DOHH2 (cell line): ENCODE measurements around the gene RNF19B.
"Not testable (repeated sequence)": the region's sequence is repeated elsewhere in the genome, so short reads cannot be mapped to it uniquely, and the experiment has no call there.

Experiments used
- H3F3A ChIP-seq: fragments of 200-600 bp; sonication (generic), shearing (Covaris generic); 2 replicates; pipeline ENCODE4 v1.6.0; 2016; ENCODE audit warnings: antibody characterized with exemption, mild to moderate bottlenecking; ENCODE audit not compliant: control insufficient read depth, insufficient read depth
- H3K27ac ChIP-seq: fragments of 200-600 bp; sonication (generic); 2 replicates; pipeline ENCODE4 v1.5.1; 2014; ENCODE audit warnings: low read depth, mild to moderate bottlenecking, low read length, moderate library complexity
- H3K27me3 ChIP-seq: fragments of 200-600 bp; sonication (generic); 2 replicates; pipeline ENCODE4 v1.6.1; 2014; ENCODE audit warnings: mild to moderate bottlenecking, low read length, mixed read lengths; ENCODE audit not compliant: control insufficient read depth
- H3K36me3 ChIP-seq: fragments of 200-600 bp; sonication (generic); 2 replicates; pipeline ENCODE4 v1.6.1; 2014; ENCODE audit warnings: mild to moderate bottlenecking, low read length, moderate library complexity, mixed read lengths; ENCODE audit not compliant: control insufficient read depth
- H3K4me1 ChIP-seq: fragments of 200-600 bp; sonication (generic); 2 replicates; pipeline ENCODE4 v1.6.1; 2014; ENCODE audit warnings: mild to moderate bottlenecking, low read length, mixed read lengths; ENCODE audit not compliant: control insufficient read depth
- H3K4me2 ChIP-seq: fragments of 200-600 bp; sonication (generic); 2 replicates; pipeline ENCODE4 v1.6.0; 2014; ENCODE audit warnings: mild to moderate bottlenecking, low read length, moderate library complexity
- H3K4me3 ChIP-seq: fragments of 200-600 bp; sonication (generic); 2 replicates; pipeline ENCODE4 v1.5.1; 2014; ENCODE audit warnings: mild to moderate bottlenecking, low read length, mixed read lengths
- H3K79me2 ChIP-seq: fragments of 200-600 bp; sonication (generic); 2 replicates; pipeline ENCODE4 v1.6.1; 2014; ENCODE audit warnings: mild to moderate bottlenecking, low read length, mixed read lengths; ENCODE audit not compliant: control insufficient read depth
- H3K9me2 ChIP-seq: fragments of 200-600 bp; sonication (generic); replicated peaks from 2 replicates; pipeline ENCODE4 v1.6.1; 2014; ENCODE audit warnings: mild to moderate bottlenecking, low read length, mixed read lengths; ENCODE audit not compliant: control insufficient read depth
- H3K9me3 ChIP-seq: fragments of 200-600 bp; sonication (generic); 2 replicates; pipeline ENCODE4 v1.6.1; 2014; ENCODE audit warnings: antibody characterized with exemption, low read length, mixed read lengths; ENCODE audit not compliant: control insufficient read depth, insufficient read depth
- H4K20me1 ChIP-seq: fragments of 200-600 bp; sonication (generic); 2 replicates; pipeline ENCODE4 v1.6.0; 2014; ENCODE audit warnings: low read depth, mild to moderate bottlenecking, antibody characterized with exemption, low read length, moderate library complexity; ENCODE audit not compliant: control insufficient read depth, insufficient read depth
- CTCF ChIP-seq: fragments of 200-600 bp; sonication (generic); IDR thresholded peaks from one replicate; pipeline ENCODE4 v1.5.1; 2014; ENCODE audit warnings: antibody characterized with exemption, mild to moderate bottlenecking, low read depth, low read length; ENCODE audit not compliant: poor library complexity, severe bottlenecking
- EZH2phosphoT487 ChIP-seq: fragments of 200-600 bp; sonication (generic); IDR thresholded peaks from 2 replicates; pipeline ENCODE4 v1.6.1; 2017; ENCODE audit warnings: borderline replicate concordance, mild to moderate bottlenecking, antibody characterized with exemption, low read length, moderate library complexity, mixed read lengths

The RNF19B gene

DNA sequence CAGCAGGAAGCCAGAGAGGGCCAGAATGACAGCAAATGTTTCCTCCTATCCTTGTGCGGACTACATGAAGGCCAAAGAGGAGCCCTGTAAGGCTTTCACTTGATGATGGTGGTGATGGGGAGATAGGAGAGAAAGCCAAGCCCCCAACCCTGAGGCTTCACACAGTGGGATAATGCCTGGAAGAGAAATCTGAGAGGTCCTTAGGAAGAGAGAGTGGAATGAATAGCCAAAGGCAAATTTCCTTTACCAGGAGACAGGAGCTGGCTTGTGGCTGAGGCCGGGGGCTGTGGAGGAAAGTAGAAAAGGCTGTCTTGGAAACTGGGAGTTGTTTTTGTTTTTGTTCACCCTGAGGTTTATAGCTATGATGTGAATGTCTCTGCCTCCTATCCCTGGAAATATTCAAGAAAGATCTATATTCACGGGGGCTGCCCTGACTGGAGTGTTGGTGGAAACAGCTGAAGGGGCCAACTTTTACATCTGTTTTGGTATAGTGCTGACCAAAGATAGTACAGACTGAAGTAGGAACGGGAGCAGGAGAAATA, 13.0 kb upstream of the RNF19B start:
- H3K27me3 ChIP-seq, result peaks cover 5% of the 10 kb centered on the region
- no peaks in the 10 kb centered on the region for H3K9me3 ChIP-seq
- no peak overlapping the region for H3K27ac ChIP-seq
- H3K4me1 ChIP-seq, result peaks cover 30% of the 10 kb centered on the region
- no peaks in the 10 kb centered on the region for H3F3A ChIP-seq
- no peaks in the 10 kb centered on the region for H3K36me3 ChIP-seq
- no peak overlapping the region for H3K4me2 ChIP-seq
- no peaks in the 10 kb centered on the region for H3K79me2 ChIP-seq
- H4K20me1 ChIP-seq, result no peaks in the 10 kb centered on the region
- H3K4me3 ChIP-seq, result no peak overlapping the region
- TF ChIP-seq CTCF (no peak), EZH2phosphoT487 (no peak)
- H3K9me2 ChIP-seq, result no peaks in the 10 kb centered on the region

DNA sequence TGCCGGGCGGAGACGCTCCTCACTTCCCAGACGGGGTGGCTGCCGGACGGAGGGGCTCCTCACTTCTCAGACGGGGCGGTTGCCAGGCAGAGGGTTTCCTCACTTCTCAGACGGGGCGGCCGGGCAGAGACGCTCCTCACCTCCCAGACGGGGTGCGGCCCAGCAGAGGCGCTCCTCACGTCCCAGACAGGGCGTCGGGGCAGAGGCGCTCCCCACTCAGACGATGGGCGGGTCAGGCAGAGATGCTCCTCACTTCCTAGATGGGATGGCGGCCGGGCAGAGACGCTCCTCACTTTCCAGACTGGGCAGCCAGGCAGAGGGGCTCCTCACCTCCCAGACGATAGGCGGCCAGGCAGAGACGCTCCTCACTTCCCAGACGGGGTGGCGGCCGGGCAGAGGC, 10.4 kb upstream of the RNF19B start:
- peaks cover 13% of the 10 kb centered on the region for H3K27me3 ChIP-seq
- not testable (repeated sequence) for H3K36me3 ChIP-seq

DNA sequence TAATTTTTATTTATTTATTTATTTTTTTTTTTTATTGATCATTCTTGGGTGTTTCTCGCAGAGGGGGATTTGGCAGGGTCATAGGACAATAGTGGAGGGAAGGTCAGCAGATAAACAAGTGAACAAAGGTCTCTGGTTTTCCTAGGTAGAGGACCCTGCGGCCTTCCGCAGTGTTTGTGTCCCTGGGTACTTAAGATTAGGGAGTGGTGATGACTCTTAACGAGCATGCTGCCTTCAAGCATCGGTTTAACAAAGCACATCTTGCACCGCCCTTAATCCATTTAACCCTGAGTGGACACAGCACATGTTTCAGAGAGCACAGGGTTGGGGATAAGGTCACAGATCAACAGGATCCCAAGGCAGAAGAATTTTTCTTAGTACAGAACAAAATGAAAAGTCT, 8.8 kb upstream of the RNF19B start:
- not testable (repeated sequence) for H3K4me2 ChIP-seq, H3K9me2 ChIP-seq, H3K9me3 ChIP-seq, H3K27ac ChIP-seq, H3F3A ChIP-seq, H3K4me3 ChIP-seq, H3K79me2 ChIP-seq, H4K20me1 ChIP-seq, H3K4me1 ChIP-seq, H3K36me3 ChIP-seq
- peaks cover 13% of the 10 kb centered on the region for H3K27me3 ChIP-seq

More for the DNA sequence above, 10.4 kb upstream of the RNF19B start:
- H3K27ac ChIP-seq, H3K4me3 ChIP-seq, H3K4me2 ChIP-seq, H3K9me3 ChIP-seq, H4K20me1 ChIP-seq, H3F3A ChIP-seq, H3K79me2 ChIP-seq, H3K9me2 ChIP-seq, H3K4me1 ChIP-seq: not testable (repeated sequence)

- Histone ChIP-seq H3K9me2 (no peaks in the 10 kb centered on the region), H3K4me3 (no peak overlapping the region), H3K9me3 (no peaks in the 10 kb centered on the region), H3K27ac (no peak overlapping the region), H3K4me1 (no peaks in the 10 kb centered on the region), H4K20me1 (no peaks in the 10 kb centered on the region), H3K27me3 (peaks cover 13% of the 10 kb centered on the region), H3K4me2 (no peak overlapping the region), H3K36me3 (no peaks in the 10 kb centered on the region), H3K79me2 (no peaks in the 10 kb centered on the region), H3F3A (no peaks in the 10 kb centered on the region)
- TF ChIP-seq EZH2phosphoT487 (no peak), CTCF (no peak)
Observed at GRCh38 chr1:32972814-32973428, 8.3 kb upstream of the RNF19B start.
